ENCODE data around the gene TMEFF2.
"Not testable (repeated sequence)": the region's sequence is repeated elsewhere in the genome, so short reads cannot be mapped to it uniquely, and the experiment has no call there.

Gene TMEFF2

DNA sequence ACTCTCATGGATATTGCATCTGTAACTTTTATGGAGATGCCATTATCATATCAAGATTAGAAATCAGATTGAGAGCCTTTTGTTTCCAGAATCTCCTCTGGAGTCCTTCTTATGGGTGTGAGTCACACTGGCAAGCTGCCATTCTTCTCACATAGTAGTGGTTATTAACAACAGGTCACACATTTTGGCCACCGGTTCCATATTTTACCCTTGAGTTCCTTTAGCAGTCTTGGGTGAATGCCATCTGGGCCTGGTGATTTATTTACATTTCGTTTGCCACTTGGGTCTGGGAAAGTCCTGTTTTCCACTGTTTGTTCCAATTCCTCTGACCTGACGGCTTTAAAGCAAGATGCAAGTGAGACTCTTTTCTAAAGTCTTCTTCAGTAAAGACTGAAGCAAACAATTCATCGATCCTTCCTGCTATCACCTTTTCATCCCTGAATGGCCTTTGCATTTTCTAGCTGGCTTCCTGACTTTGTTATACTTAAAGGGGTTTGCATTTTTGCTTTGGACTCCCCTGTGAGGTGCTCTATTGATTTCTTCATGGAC lies 267.3 kb downstream of the TMEFF2 start:
- DNase-seq: no peak

DNA sequence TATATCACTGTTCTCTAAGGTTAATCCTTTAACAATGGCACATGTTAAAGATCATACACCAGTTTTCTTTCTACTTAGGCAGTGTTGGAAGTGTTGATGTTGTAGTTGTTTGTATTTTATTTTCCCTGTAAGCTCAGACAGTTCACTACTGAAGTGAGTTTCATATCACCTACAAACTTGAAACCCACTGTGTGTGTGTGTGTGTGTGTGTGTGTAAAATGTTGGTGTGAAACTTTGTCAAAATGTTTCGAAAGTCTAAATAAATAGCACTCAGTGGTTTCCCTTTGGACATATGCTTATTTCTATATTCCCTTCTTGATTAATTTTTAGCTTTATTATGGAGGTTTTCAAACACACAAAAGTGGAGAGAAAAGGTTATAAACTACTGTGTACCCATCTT lies 268.1 kb downstream of the TMEFF2 start:
- no peak for DNase-seq

DNA sequence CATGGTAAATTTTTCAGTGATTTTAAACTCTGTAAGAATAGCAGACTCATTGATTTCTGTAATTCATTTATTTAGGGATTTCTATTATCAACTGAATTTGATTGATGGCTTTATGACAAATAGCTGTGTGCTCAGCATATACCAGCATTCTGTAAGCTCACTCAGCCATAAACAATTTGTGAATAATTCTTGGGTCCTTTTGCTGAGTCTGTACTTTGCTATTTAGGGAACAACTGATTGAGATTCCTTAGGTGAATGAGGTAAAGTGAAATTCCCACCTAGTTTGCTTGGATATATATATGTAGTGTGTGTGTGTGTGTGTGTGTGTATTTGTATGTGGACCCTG lies 271.1 kb downstream of the TMEFF2 start:
- DNase-seq: no peak

DNA sequence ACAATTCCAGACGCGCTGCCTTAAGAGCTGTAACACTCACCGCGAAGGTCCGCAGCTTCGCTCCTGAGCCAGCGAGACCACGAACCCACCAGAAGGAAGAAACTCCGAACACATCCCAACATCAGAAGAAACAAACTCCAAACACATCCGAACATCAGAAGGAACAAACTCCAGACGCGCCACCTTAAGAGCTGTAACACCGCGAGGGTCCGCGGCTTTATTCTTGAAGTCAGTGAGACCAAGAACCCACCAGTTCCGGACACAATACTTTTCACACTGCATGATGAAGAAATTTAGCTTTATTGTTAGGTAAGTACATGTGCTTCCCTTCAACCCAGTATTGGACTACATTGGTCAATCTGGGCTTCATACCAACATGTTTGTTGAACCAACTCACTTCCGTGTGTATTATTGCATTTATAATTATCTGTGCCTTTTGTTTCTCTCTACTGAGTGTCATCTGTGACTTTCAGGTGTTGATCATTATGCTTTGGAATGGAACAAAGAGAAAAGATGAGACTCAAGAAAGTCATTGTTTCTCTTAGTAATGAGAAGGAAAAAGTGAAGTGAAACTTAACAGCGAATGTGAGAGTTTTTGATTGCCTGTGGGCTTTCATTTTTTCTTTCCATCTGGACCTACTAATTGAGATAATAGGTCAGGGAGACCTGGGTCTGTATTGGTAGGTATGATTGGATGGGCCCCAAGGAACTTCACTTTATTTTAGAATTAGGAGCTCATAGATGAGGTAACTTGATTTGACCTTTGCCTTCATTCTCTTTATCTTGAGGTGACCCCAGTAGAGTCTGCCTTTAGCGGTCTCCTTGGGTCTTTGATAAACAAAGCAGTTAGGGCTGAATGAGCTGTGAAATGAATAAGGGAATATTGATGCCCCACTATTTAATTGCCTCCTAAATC lies 271.7 kb downstream of the TMEFF2 start:
- no peak for DNase-seq

DNA sequence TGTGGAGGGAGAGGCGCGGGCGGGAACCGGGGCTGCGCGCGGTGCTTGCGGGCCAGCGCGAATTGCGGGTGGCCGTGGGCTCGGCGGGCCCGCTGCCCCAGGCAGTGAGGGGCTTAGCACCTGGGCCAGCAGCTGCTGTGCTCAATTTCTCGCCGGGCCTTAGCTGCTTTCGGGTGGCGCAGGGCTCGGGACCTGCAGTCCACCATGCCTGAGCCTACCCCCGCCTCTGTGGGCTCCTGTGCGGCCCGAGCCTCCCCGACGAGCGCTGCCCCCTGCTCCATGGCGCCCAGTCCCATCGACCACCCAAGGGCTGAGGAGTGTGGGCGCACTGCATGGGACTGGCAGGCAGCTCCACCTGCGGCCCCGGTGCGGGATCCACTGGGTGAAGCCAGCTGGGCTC lies 273.1 kb downstream of the TMEFF2 start:
- DNase-seq: not testable (repeated sequence)

DNA sequence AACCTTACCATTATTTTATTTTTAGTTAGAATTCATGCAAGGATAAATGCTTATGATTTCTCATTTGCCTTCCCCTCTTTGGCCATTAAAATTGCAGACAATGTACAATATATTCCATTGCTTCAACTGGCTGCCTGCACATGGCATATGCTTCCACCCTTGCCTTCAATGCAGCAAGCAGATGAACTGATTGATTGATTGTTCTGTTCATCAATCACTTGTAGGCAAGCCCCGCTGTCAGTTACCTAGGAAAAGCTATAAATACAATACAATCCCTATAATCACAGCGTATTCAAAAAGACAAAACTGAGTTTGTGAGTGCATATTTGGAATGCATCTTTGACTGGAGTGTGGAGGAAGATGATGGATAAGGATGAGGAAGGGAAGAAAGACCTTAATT lies 274.2 kb downstream of the TMEFF2 start:
- no peak for DNase-seq

DNA sequence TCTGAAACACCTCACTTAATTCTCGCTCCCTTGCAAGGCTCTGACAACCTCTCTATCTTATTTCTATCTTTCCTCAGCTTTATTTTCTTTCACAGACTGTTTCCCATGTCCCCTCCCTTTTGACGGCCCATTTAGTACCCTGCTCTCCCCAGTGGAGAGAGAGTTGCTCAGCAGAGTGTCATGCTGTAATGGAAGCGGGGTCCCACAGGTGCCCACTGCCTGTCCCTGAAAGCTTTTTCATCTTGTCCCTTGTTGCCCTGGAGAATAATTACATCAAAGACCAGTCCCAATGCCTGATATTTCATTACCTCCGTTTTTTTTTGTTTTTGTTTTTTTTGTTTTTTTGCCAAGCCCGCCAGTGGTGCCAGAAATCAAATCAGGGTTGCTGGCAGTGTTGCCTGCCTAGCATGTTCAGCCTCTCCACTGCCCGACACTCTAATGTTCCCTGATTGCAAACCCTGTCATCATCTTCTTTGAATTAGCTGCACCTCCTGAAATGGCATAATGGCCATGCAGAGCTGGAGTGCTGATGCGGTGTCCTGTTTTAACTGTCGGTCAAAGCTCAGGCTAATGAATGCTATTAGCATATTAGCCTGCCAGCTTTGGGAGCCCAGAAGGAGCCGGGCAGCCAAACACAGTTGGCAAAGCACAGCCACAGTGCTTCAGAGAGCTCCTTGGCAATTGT lies 276.6 kb downstream of the TMEFF2 start:
- no peak for DNase-seq

DNA sequence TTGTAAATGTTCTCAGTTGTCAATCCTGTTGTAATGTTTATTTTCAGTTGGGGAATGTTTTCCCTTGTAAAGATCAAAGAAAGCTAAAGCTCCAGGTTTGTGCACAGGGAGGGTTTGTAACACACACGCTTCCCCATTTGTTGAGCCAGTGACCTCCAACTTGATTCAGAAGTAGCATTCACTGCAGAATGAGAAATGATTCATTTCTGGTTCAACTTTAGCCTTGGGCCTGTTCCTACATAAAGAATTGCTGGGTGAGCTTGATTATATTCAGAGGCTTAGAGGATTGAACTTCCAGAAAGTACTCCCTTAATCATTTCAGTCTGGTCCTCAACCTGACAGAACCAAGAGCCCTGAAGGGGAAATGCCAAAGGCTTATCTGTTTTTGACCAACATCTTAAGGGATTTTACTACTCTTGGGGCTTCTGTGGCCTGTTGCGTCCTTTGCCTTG lies 277.3 kb downstream of the TMEFF2 start:
- no peak for DNase-seq

DNA sequence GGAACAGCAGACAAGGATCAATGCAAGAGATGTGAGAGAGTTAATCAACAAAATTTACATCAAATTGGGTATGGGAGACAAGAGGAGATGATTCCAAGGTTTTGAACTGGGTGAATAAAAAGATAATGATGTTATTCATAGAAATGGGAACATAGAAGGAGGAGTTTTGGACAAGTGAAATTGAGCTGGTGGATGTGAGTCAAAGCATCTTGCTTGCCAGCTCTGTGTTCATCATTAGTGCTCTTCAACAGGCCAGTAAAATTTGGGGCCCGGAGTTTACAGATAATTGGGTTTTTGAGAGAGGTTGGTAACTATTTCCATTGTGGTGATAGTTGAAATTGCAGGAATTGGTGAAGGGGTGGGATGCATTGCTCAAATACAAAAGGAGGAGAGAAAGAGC lies 277.9 kb downstream of the TMEFF2 start:
- DNase-seq: no peak

DNA sequence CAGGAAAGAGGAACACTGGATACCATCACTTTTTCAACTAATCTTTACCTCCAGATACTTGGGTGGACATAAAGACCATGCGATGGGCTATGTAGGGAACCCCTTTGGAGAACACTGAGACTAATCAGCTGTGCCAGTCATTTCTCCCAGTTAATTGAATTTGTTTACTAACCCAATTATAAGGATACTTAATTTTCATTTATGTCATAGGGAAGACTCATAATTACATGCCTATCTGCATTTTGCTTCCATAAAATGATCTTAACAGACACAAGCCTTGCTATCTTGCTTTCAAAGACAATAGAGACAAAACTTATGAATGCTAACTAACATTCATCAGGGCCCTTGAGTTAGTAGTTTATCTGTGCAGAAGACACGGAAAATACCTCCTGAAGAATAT lies 279.0 kb downstream of the TMEFF2 start:
- no peak for DNase-seq

DNA sequence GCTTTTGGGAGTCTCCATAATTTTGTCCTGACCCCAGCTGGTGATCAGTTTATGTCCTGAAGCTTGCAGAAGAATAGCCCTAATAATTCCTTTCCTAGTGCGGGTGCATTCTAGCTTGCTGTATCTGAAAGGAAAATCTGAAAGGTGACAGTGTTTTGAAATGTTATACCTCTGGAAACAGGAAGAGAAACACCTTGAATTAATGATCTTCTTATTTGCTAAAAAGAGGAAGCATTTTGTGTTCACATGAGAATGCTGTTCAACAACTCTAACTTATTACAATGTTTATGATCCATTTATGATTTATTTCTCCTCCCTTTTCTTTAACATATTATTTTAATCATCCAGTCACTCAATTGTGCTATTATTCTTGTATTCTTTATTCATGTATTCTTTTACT lies 280.9 kb downstream of the TMEFF2 start:
- no peak for DNase-seq

DNA sequence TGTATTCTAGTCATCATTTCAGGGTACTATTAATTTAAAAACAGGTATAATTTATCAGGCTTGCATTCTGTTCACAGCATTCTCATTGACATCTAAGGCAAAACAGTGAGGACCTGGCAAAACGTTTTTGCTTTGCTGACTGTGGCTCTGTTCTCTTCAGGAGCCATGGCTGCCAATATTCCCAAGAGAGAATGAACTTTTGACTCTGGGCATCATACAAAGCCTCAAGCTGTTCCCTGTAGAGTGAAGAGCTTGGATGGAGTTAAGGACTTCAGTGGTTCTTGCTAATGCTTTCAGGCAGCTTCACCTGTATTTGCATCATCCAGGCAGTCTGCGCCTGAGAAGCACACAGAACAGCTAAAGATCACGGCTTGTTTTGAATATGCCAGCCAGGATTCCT lies 282.0 kb downstream of the TMEFF2 start:
- DNase-seq: no peak

DNA sequence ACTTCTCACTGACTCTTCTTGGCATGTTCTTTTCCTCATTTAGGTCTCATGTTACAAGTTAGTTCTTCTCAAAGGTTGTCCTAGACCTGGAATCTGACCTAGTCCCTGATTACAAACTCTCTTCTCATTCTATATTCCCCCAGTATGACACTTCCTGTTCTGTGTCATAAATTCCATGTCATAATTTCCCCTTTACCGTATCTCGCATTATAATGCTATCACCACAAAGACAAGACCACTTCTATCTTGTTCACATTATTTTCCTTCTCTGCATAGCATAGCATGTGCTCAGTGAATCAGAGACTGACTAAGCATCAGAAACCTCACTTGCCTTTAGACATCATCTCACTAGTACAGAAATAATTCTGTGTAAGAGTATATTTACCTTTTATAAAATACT lies 284.2 kb downstream of the TMEFF2 start:
- no peak for DNase-seq

DNA sequence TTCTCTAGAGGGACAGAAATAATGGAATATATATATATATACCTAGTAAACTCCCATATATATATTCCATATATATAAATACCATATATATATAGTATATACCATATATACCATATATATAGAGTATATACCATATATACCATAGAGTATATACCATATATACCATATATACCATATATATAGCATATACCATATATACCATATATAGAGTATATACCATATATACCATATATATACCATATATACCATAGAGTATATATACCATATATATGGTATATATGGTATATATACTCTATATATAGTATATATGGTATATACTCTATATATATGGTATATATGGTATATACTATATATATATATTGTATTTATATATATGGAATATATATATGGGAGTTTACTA lies 285.9 kb downstream of the TMEFF2 start:
- no peak for DNase-seq

DNA sequence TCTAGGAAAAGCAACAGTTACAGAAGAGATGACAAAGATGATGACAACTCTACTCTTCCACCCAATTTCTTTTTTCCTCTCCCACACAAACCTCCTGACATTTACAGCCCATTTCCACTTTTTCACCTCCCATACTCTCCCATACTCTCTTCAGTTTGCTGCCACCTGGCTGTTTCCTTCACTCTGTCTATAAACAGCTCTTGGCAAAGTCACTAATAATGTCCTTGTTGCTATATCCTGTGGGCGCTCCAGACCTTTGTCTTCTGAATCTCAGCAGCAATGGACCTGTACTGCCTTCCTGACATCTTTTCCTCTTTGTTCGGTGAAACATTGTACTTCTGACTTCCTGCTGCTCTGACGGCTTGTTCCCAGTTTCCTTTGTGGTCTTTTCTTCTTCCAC lies 287.2 kb downstream of the TMEFF2 start:
- no peak for DNase-seq

DNA sequence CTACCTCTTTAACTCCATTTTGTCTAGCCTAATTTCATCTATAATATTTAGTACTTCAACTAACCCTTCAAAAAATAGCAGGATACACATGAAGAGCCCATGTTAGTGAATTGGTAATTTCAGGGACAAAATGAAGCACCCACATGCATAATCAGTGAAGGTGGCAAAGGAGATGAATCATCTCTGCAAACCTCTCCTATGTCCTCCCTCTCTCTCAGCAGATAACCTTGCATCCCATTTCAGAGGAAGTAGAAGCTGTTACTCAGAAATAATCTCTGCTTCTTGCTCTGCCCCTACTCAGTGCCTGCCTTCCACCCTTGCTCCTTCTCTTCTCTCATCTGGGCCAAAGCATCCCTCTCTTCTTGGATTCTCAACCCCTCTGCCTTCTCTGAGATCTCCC lies 287.6 kb downstream of the TMEFF2 start:
- DNase-seq: no peak

DNA sequence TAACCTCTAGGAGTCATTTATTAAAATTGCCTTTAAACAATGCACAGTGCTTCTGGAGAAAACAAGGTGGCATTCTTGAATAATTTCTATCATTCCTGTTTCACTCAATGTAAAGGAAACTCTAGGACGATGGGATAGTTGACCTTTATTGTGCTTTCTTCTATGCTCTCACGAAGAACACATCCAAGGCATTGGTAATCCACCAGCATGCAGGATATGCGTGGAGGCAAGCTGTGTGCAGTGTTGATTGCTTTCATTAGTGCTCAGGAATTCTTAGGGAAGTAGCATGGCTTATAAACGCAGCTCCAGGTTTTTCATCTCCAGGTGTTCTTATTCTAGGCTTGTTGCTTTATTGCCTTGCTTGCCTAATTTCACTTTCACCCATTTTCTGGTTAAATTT lies 289.4 kb downstream of the TMEFF2 start:
- no peak for DNase-seq

DNA sequence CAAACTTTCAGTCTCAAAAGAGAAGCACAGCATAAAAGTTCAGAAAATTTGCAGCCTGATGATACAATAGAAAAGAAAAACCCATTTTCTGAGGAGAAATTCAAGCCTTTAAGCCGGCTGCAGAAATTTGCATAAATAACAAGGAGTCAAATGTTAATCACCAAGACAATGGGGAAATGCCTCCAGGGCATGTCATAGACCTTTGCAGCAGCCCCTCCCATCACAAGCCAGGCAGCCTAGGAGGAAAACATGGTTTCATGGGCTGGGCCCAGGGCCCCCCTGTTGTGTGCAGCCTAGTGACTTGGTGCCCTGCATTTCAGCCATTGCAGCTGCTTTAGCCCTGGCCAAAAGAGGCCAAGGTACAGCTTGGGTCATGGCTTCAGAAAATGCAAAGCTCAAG lies 293.7 kb downstream of the TMEFF2 start:
- no peak for DNase-seq

DNA sequence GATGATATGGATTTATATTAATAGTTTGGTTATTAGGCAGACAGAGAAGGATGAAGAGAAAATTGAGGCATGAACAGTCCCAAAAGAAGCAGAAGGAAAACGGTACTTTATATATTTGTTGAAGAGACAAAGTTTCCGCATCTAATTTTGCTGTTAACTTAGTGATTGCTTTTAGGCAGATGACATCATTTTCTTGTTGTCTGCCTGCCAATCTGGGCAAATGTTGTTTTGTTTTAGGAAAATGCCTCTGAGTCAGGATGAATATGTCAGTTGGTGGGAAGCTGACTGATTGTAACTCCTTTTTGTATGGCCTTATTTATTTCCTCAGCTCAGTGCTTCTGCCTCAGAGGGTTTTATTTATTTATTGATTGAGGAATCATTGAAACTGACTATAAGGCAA lies 295.3 kb downstream of the TMEFF2 start:
- no peak for DNase-seq

All from CD4-positive, alpha-beta T cell treated with Interleukin-6 for 4 hours (primary cell).